Brain microvascular endothelial cell (primary cell): ENCODE measurements around the gene GREM2.

ENCODE experiments used
- DNase-seq: peaks from one replicate; pipeline ENCODE4 v3.0.0-alpha.2; 2020
- H3K27ac ChIP-seq: fragments of 250-450 bp; sonication (Bioruptor Pico); 2 replicates; pipeline ENCODE4 v1.5.1; 2020; ENCODE audit warnings: mild to moderate bottlenecking, moderate library complexity
- H3K27me3 ChIP-seq: fragments of 250-450 bp; sonication (Bioruptor Pico); replicated peaks from 2 replicates; pipeline ENCODE4 v1.5.1; 2020; ENCODE audit warnings: mild to moderate bottlenecking
- H3K36me3 ChIP-seq: fragments of 250-450 bp; sonication (Bioruptor Pico); replicated peaks from 2 replicates; pipeline ENCODE4 v1.5.1; 2020; ENCODE audit warnings: mild to moderate bottlenecking
- H3K4me3 ChIP-seq: 2 replicates; pipeline ENCODE4 v1.5.1; 2011; ENCODE audit warnings: low read depth, mild to moderate bottlenecking, control low read depth, low read length, moderate library complexity
- in situ Hi-C: cut with HindIII; loops from 2 replicates; pipeline ENCODE4 v1.10.0; 2017; ENCODE audit warnings: low sequenced_read_pairs, low pct_ligation_motif_present
- TF ChIP-seq, protein P1 (sequence below): IDR thresholded peaks from 2 replicates; pipeline ENCODE4 v1.5.1; 2011; ENCODE audit warnings: low read depth, mild to moderate bottlenecking, moderate library complexity, low read length, control low read depth, inconsistent platforms; ENCODE audit errors: missing control alignments

GREM2 gene

DNA sequence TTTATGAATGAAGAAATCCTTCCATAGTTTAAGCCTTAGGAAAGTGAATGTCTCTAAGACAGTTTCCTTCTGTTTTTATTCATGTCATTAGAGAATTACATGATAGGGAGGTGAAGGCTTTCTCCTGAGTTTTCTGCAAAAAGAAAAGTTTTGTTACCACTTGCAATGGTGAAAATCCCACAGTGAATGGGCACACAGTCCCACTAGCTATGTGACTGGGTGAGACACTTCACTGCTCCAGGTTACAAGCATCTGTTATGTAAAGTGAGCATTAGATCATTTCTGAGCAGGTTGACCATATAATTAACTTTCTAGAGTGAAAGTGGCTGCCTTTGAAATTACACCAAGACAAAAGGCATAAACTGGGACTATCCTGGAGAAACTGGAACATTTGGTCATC lies 38.9 kb upstream of the GREM2 start:
- DNase-seq = no peak
- Histone ChIP-seq H3K4me3 (no peak overlapping the region), H3K27ac (no peak overlapping the region), H3K27me3 (no peaks in the 10 kb centered on the region), H3K36me3 (no peaks in the 10 kb centered on the region)
- TF ChIP-seq, protein P1, sequence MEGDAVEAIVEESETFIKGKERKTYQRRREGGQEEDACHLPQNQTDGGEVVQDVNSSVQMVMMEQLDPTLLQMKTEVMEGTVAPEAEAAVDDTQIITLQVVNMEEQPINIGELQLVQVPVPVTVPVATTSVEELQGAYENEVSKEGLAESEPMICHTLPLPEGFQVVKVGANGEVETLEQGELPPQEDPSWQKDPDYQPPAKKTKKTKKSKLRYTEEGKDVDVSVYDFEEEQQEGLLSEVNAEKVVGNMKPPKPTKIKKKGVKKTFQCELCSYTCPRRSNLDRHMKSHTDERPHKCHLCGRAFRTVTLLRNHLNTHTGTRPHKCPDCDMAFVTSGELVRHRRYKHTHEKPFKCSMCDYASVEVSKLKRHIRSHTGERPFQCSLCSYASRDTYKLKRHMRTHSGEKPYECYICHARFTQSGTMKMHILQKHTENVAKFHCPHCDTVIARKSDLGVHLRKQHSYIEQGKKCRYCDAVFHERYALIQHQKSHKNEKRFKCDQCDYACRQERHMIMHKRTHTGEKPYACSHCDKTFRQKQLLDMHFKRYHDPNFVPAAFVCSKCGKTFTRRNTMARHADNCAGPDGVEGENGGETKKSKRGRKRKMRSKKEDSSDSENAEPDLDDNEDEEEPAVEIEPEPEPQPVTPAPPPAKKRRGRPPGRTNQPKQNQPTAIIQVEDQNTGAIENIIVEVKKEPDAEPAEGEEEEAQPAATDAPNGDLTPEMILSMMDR = no peak
- in situ Hi-C loops = no loop called here

GRCh38 chr1:240649733-240650721 lies 38.1 kb upstream of the GREM2 start:
- H3K4me3 ChIP-seq = no peak overlapping the region
- no peaks in the 10 kb centered on the region for H3K27me3 ChIP-seq
- no peak overlapping the region for H3K27ac ChIP-seq
- DNase-seq = no peak
- no peaks in the 10 kb centered on the region for H3K36me3 ChIP-seq
- in situ Hi-C loops = no loop called here
- TF ChIP-seq, protein P1 = no peak

DNA sequence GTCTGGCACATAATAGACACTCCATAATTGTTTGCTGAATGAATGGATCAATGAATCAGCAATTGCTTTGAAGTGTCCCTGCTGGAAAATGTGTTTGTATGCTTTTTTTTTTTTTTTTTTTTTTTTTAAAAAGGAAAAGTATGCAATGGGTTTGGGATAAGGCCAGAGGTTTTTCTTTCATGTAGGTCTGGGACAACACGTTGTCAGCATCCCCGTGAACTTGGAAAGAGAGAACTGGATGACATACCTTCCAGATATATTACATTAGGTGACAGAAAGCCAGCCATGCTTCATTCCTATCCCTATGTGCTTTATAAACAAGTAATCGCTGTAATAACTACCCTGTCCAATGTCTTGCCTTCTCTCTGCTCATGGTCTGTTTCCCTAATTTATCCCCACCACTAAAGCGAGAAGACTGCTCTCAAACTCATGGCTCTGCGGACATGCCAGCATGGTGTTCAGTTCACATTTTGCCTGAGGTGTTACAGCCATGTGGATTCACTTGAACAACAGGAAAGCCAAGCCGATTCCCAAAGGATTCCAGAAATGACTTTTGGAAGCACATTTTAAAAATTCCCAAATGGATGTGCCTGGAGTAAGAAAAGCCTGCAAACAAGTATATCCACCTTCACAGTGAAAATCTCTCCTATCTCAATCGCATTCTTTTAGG lies 34.8 kb upstream of the GREM2 start:
- TF ChIP-seq, protein P1 = no peak
- H3K4me3 ChIP-seq = no peak overlapping the region
- no peak for DNase-seq
- H3K36me3 ChIP-seq = no peaks in the 10 kb centered on the region
- in situ Hi-C loops = no loop called here
- H3K27ac ChIP-seq = no peak overlapping the region
- no peaks in the 10 kb centered on the region for H3K27me3 ChIP-seq

- Histone ChIP-seq H3K36me3 (no peaks in the 10 kb centered on the region), H3K27me3 (no peaks in the 10 kb centered on the region), H3K4me3 (no peak overlapping the region), H3K27ac (no peak overlapping the region)
- TF ChIP-seq, protein P1 = no peak
- in situ Hi-C loops = no loop called here
- DNase-seq = no peak
Measured at GRCh38 chr1:240644732-240645131, 32.8 kb upstream of the GREM2 start.

DNA sequence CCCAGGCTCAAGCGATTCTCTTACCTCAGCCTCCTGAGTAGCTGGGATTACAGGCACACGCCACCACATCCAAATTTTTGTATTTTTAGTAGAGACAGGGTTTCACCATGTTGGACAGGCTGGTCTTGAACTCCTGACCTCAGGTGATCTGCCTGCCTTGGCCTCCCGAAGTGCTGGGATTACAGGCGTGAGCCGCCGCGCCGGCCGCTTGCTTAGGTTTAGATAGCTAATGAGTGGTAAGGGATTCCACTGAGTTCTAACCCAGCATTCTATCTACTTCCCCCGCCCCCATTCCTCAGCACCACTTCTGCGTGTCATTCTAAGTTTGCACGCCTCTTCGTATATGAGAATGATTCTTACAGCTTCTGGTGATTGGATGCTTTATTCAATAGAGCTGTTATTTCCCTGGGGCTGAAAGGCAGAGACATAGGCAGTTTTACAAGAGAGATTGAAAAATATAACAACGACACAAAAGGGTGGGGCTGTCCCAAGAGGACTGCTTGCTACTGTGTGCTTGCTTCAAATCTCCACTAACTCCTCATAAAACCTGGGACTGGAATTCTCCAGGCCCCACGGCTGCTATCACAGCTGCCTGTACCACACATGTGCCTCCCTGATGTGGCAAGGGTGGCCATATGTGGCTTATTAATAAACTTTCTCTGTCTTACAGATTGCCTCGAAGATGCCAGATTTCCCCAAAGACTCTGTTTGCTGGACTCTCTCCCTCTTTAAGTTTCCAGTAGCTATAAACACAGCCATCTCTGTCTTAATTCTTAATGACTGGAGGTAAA lies 23.7 kb upstream of the GREM2 start:
- in situ Hi-C loops = no loop called here
- Histone ChIP-seq H3K27me3 (no peaks in the 10 kb centered on the region), H3K36me3 (no peaks in the 10 kb centered on the region), H3K4me3 (no peak overlapping the region), H3K27ac (no peak overlapping the region)
- DNase-seq = no peak
- TF ChIP-seq, protein P1 = no peak
